Effector memory CD8-positive, alpha-beta T cell (primary cell): Measurements from ENCODE around the gene CACNA2D2.

ENCODE experiments used
- ATAC-seq: fragments of 150-1000 bp; cut with Tn5 transposase; replicated peaks from 2 replicates; pipeline ENCODE4 v1.10.0; 2021; ENCODE audit warnings: mild to moderate bottlenecking, moderate library complexity
- DNase-seq, 3 experiments: peaks; one replicate each; pipeline ENCODE4 v3.0.0; 2021
- H3K27ac Mint-ChIP-seq, 2 donors: one replicate each; pipeline ENCODE4 v1.8.0; 2022; ENCODE audit warnings: mild to moderate bottlenecking in 2 of 2, mixed read lengths in 2 of 2, moderate library complexity in 2 of 2
- H3K27me3 Mint-ChIP-seq, 2 donors: one replicate each; pipeline ENCODE4 v1.8.0; 2022; ENCODE audit warnings: mixed read lengths in 2 of 2
- H3K36me3 Mint-ChIP-seq: one replicate; pipeline ENCODE4 v1.8.0; 2022; ENCODE audit warnings: mild to moderate bottlenecking, moderate library complexity, mixed read lengths; ENCODE audit not compliant: insufficient read depth
- H3K4me1 Mint-ChIP-seq, 2 donors: one replicate each; pipeline ENCODE4 v1.8.0; 2022; ENCODE audit warnings: low read depth in 2 of 2, mixed read lengths in 2 of 2
- H3K4me3 Mint-ChIP-seq, 2 donors: one replicate each; pipeline ENCODE4 v1.8.0; 2022; ENCODE audit warnings: mild to moderate bottlenecking in 2 of 2, mixed read lengths in 2 of 2, moderate library complexity in 2 of 2
- H3K9me3 Mint-ChIP-seq, 2 donors: one replicate each; pipeline ENCODE4 v1.8.0; 2022; ENCODE audit warnings: mixed read lengths in 2 of 2

Gene CACNA2D2

GRCh38 chr3:50416736-50417636, 86.4 kb downstream of the CACNA2D2 start:
- peak overlapping the region; percentile 60 to 74 for H3K27ac Mint-ChIP-seq
- ATAC-seq (peak; percentile 16), DNase-seq (no peak)
- peaks cover 19 to 23% of the 10 kb centered on the region in 2 donors for H3K4me1 Mint-ChIP-seq
- H3K27me3 Mint-ChIP-seq: no peaks in the 10 kb centered on the region
- H3K9me3 Mint-ChIP-seq: no peaks in the 10 kb centered on the region
- H3K36me3 Mint-ChIP-seq: peaks cover 6% of the 10 kb centered on the region
- H3K4me3 Mint-ChIP-seq: peak overlapping the region in 1 of 2 donors; percentile 32

GRCh38 chr3:50415816-50416215, 87.6 kb downstream of the CACNA2D2 start:
- DNase-seq: no peak
- Mint-ChIP-seq H3K4me1 (peaks cover 23 to 28% of the 10 kb centered on the region in 2 donors), H3K36me3 (peaks cover 7% of the 10 kb centered on the region), H3K9me3 (no peaks in the 10 kb centered on the region), H3K4me3 (peak overlapping the region; percentile 21 to 50), H3K27me3 (no peaks in the 10 kb centered on the region), H3K27ac (peak overlapping the region in 1 of 2 donors; percentile 66)
- ATAC-seq: peak; percentile 74

- peaks cover 7% of the 10 kb centered on the region for H3K36me3 Mint-ChIP-seq
- H3K4me3 Mint-ChIP-seq: no peak overlapping the region
- no peak overlapping the region for H3K27ac Mint-ChIP-seq
- H3K9me3 Mint-ChIP-seq: no peaks in the 10 kb centered on the region
- H3K27me3 Mint-ChIP-seq: no peaks in the 10 kb centered on the region
- no peak for ATAC-seq
- no peak for DNase-seq
- peaks cover 23 to 28% of the 10 kb centered on the region in 2 donors for H3K4me1 Mint-ChIP-seq
Observed at GRCh38 chr3:50415061-50415460, 88.4 kb downstream of the CACNA2D2 start.

- Mint-ChIP-seq H3K4me1 (peaks cover 23 to 28% of the 10 kb centered on the region in 2 donors), H3K27me3 (no peaks in the 10 kb centered on the region), H3K27ac (no peak overlapping the region), H3K4me3 (no peak overlapping the region), H3K36me3 (peaks cover 7% of the 10 kb centered on the region), H3K9me3 (no peaks in the 10 kb centered on the region)
- ATAC-seq (no peak), DNase-seq (no peak)
Observed at GRCh38 chr3:50414616-50415015, 88.8 kb downstream of the CACNA2D2 start.

DNA sequence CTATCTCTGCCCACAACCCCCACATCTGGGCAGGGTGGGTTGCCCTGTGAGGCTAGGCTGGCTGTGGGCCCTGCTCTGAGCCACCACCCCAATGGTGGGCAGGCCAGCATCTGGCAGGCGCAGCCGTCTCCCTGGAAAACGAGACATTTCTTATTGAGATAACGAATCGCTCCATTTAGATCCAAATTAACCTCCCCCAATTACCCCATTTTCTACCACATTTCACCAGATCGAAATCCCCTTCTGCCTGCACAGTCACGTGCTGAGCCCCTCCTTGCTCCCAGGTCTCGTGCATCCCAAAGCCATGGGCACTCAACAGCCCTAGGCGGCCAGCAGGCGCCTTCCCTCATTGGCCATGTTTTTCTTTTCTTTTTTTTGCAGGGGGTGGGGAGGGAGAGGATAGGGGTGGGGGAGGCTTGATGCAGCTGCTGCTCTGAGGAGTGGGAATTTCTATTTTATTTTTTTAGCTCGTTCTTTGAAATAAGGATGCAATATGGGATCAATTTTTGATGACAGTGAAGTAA, 91.1 kb downstream of the CACNA2D2 start:
- Mint-ChIP-seq H3K27ac (peak overlapping the region in 1 of 2 donors; percentile 47), H3K9me3 (no peaks in the 10 kb centered on the region), H3K27me3 (no peaks in the 10 kb centered on the region), H3K4me3 (no peak overlapping the region), H3K36me3 (peaks cover 7% of the 10 kb centered on the region), H3K4me1 (peaks cover 21 to 22% of the 10 kb centered on the region in 2 donors)
- DNase-seq (no peak), ATAC-seq (no peak)

- Mint-ChIP-seq H3K9me3 (peaks cover 0 to 2% of the 10 kb centered on the region in 2 donors), H3K4me3 (no peak overlapping the region), H3K27ac (no peak overlapping the region), H3K36me3 (peaks cover 7% of the 10 kb centered on the region), H3K4me1 (peaks cover 16 to 18% of the 10 kb centered on the region in 2 donors), H3K27me3 (no peaks in the 10 kb centered on the region)
- ATAC-seq: no peak
- DNase-seq: no peak
Observed at GRCh38 chr3:50411229-50411628, 92.2 kb downstream of the CACNA2D2 start.

GRCh38 chr3:50410608-50411139, 92.8 kb downstream of the CACNA2D2 start:
- H3K27ac Mint-ChIP-seq: no peak overlapping the region
- H3K4me3 Mint-ChIP-seq: no peak overlapping the region
- no peak for ATAC-seq
- H3K36me3 Mint-ChIP-seq: peaks cover 7% of the 10 kb centered on the region
- DNase-seq: no peak
- H3K4me1 Mint-ChIP-seq: peaks cover 10 to 13% of the 10 kb centered on the region in 2 donors
- no peaks in the 10 kb centered on the region for H3K27me3 Mint-ChIP-seq
- H3K9me3 Mint-ChIP-seq: peaks cover 0 to 4% of the 10 kb centered on the region in 2 donors

- Mint-ChIP-seq H3K4me3 (no peak overlapping the region), H3K4me1 (peaks cover 8 to 10% of the 10 kb centered on the region in 2 donors), H3K36me3 (peaks cover 10% of the 10 kb centered on the region), H3K9me3 (peaks cover 0 to 4% of the 10 kb centered on the region in 2 donors), H3K27me3 (no peaks in the 10 kb centered on the region), H3K27ac (no peak overlapping the region)
- ATAC-seq (no peak), DNase-seq (no peak)
Observed at GRCh38 chr3:50410185-50410584, 93.2 kb downstream of the CACNA2D2 start.

- Mint-ChIP-seq H3K36me3 (peaks cover 13% of the 10 kb centered on the region), H3K27ac (no peak overlapping the region), H3K4me3 (no peak overlapping the region), H3K4me1 (peaks cover 9 to 10% of the 10 kb centered on the region in 2 donors), H3K27me3 (no peaks in the 10 kb centered on the region), H3K9me3 (peaks cover 0 to 4% of the 10 kb centered on the region in 2 donors)
- ATAC-seq: no peak
- DNase-seq: no peak
Observed at GRCh38 chr3:50408443-50408944, 94.9 kb downstream of the CACNA2D2 start.

DNA sequence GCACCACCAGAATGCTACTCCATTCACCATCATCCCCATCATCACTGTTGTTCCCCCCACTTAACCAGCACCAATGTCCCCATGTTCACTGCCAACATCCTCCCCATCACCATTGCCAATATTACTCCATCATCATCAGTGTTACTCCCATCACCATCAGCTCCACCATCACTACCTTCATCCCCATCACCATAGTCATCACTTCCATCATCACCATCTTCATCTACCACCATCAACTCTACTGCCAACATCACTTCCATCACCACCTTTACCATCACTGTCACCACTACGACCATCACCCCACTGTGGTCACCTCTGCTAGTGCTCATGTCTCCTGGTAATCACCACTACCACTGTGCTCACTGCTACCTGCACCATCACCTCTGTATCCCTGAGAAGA, 96.9 kb downstream of the CACNA2D2 start:
- Mint-ChIP-seq H3K4me1 (peaks cover 9 to 16% of the 10 kb centered on the region in 2 donors), H3K27me3 (no peaks in the 10 kb centered on the region), H3K4me3 (no peak overlapping the region), H3K27ac (no peak overlapping the region), H3K9me3 (peaks cover 0 to 4% of the 10 kb centered on the region in 2 donors), H3K36me3 (peaks cover 6% of the 10 kb centered on the region)
- DNase-seq (no peak), ATAC-seq (no peak)

DNA sequence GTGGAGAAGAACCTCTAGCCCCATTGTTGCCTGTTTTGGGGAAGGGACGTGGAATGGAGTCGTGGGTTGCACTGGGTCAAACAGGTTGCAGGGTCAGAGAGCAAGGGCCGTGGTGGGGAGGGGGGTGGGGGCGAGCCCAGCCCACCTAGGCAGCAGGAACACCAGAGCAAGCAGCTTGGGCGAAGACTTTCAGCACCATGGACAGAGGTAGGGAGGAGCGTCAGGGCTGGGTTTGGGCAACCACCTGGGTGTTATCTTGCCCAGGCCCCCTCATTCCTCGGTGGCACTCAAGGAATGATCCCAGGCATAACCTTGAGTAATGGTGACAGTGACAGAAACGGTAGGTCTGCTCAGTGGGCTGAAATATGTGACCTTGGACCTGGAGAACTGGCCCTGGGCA, 98.2 kb downstream of the CACNA2D2 start:
- peak in 1 of 3 experiments; percentile 19 for DNase-seq
- Mint-ChIP-seq H3K27ac (no peak overlapping the region), H3K27me3 (no peaks in the 10 kb centered on the region), H3K36me3 (peaks cover 6% of the 10 kb centered on the region), H3K4me1 (peaks cover 7 to 13% of the 10 kb centered on the region in 2 donors), H3K9me3 (peaks cover 0 to 4% of the 10 kb centered on the region in 2 donors), H3K4me3 (no peak overlapping the region)
- no peak for ATAC-seq

DNA sequence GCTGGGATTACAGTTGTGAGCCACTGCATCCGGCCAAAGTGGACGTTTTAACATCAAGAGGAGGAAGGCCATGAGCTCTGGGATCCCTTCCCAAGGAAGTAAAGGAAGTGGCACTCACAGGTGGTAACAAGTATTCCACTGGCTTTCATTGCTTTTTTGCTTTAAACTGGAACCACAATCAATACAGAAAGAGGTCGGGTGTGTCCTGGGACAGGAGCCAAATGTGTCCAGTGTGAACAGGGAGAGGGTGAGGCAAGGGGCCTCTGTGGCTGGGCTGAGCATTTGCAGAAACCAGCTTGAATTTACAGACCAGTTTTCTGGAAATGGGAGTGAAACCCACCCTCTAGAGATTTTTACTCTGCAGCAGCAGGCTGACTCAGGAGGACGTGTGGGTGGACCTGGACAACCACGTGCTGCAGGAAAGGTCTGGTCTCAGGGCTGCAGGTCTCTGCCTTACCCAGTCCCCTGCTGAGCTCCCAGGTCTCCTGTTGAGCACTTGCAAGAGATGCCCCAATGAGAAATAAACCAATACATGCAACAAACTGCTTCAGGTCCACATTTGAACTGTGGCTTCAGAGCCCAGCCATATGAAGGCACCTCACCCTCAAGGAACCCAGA, 101.3 kb downstream of the CACNA2D2 start:
- peaks cover 6% of the 10 kb centered on the region for H3K36me3 Mint-ChIP-seq
- no peak for ATAC-seq
- peaks cover 10 to 19% of the 10 kb centered on the region in 2 donors for H3K4me1 Mint-ChIP-seq
- H3K27me3 Mint-ChIP-seq: no peaks in the 10 kb centered on the region
- DNase-seq: no peak
- no peak overlapping the region for H3K27ac Mint-ChIP-seq
- no peak overlapping the region for H3K4me3 Mint-ChIP-seq
- H3K9me3 Mint-ChIP-seq: peaks cover 0 to 4% of the 10 kb centered on the region in 2 donors

DNA sequence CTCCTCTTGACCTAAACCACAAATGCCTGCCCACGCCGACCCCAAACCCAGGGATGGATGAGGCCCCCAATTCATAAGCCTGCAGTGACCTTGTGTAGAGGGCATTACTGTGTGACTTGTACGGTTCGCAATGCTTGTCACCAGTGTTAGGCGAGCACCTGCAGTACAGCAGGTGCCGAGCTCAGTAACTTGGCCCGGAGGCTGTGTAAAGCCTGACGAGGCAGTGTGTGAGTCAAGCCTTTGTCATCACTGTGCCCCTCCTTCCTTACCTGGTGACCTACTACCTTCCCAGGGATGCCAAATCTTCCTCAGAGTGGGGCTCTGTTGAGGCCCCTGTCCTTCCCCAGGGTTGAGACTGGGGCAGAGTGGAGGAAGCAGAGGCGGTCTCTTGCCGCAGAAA, 106.9 kb downstream of the CACNA2D2 start:
- no peak overlapping the region for H3K27ac Mint-ChIP-seq
- DNase-seq: no peak
- no peak for ATAC-seq
- no peaks in the 10 kb centered on the region for H3K9me3 Mint-ChIP-seq
- H3K4me1 Mint-ChIP-seq: peaks cover 6 to 15% of the 10 kb centered on the region in 2 donors
- H3K27me3 Mint-ChIP-seq: no peaks in the 10 kb centered on the region
- H3K4me3 Mint-ChIP-seq: no peak overlapping the region
- peaks cover 6% of the 10 kb centered on the region for H3K36me3 Mint-ChIP-seq
